IMR-90 (cell line): ENCODE measurements around the gene KIF13A. TPM values are rescaled to one million over a fixed set of nuclear protein-coding genes. Genes with fewer than 3 reads are reported as not detected.

Experiments used
- ATAC-seq: fragments of 200-7000 bp; cut with Tn5 transposase; 2 replicates; pipeline ENCODE4 v1.9.1; 2020; ENCODE audit warnings: low read depth, mild to moderate bottlenecking, moderate library complexity
- BruUV-seq: library from RNA; stranded (reverse); fragments of 400-500 nt; replicated peaks from 2 replicates; lab custom pipeline; 2021; lab: Mats Ljungman, UMichigan
- CTCF ChIA-PET: fragments of 300-600 bp; formaldehyde crosslinking; extraction: SDS; loops from one replicate; lab custom pipeline; 2021; ENCODE audit warnings: antibody characterized with exemption; lab: Yijun Ruan, JAX
- POLR2A ChIA-PET: fragments of 300-600 bp; sonication (Branson Sonifier 250); formaldehyde crosslinking; loops from one replicate; lab custom pipeline; 2022; ENCODE audit warnings: antibody characterized with exemption; ENCODE audit not compliant: unreplicated experiment; lab: Charles Lee
- DNase-seq: peaks from one replicate; pipeline ENCODE4 v3.0.0; 2013
- H2AFZ ChIP-seq: replicated peaks from 2 replicates; pipeline ENCODE3; 2013; ENCODE audit warnings: low read length, mild to moderate bottlenecking; ENCODE audit not compliant: poor library complexity
- H2AK5ac ChIP-seq: 2 replicates; pipeline ENCODE4 v1.6.1; 2013; ENCODE audit warnings: low read depth, low read length, inconsistent platforms
- H2AK9ac ChIP-seq: replicated peaks from 2 replicates; pipeline ENCODE3; 2013; ENCODE audit warnings: mild to moderate bottlenecking, low read depth, low read length, moderate library complexity; ENCODE audit not compliant: poor library complexity
- H2BK120ac ChIP-seq: 2 replicates; pipeline ENCODE4 v1.6.1; 2013; ENCODE audit warnings: low read depth, low read length, inconsistent platforms
- H2BK15ac ChIP-seq: 3 replicates; pipeline ENCODE4 v1.6.1; 2013; ENCODE audit warnings: low read depth, low read length, inconsistent platforms
- H2BK20ac ChIP-seq: 2 replicates; pipeline ENCODE4 v1.6.1; 2013; ENCODE audit warnings: low read depth, mild to moderate bottlenecking, inconsistent platforms, low read length, moderate library complexity
- H2BK5ac ChIP-seq: 2 replicates; pipeline ENCODE4 v1.6.1; 2013; ENCODE audit warnings: mild to moderate bottlenecking, low read depth, low read length, inconsistent platforms; ENCODE audit not compliant: poor library complexity, severe bottlenecking
- H3K14ac ChIP-seq: replicated peaks from 2 replicates; pipeline ENCODE4 v1.6.1; 2013; ENCODE audit warnings: low read depth, low read length, inconsistent platforms
- H3K18ac ChIP-seq: 2 replicates; pipeline ENCODE4 v1.6.1; 2013; ENCODE audit warnings: low read depth, low read length, control low read depth
- H3K23ac ChIP-seq: 2 replicates; pipeline ENCODE4 v1.6.1; 2013; ENCODE audit warnings: low read depth, low read length, inconsistent platforms
- H3K27ac ChIP-seq: 2 replicates; pipeline ENCODE4 v1.5.1; 2013; ENCODE audit warnings: mild to moderate bottlenecking, control low read depth, low read length; ENCODE audit not compliant: insufficient read depth
- H3K27me3 ChIP-seq: 2 replicates; pipeline ENCODE4 v1.6.1; 2013; ENCODE audit warnings: low read length; ENCODE audit not compliant: control insufficient read depth, insufficient read depth
- H3K36me3 ChIP-seq: 2 replicates; pipeline ENCODE4 v1.6.1; 2013; ENCODE audit warnings: low read length, mixed read lengths; ENCODE audit not compliant: control insufficient read depth, insufficient read depth
- H3K4ac ChIP-seq: 2 replicates; pipeline ENCODE4 v1.6.1; 2013; ENCODE audit warnings: low read depth, low read length, inconsistent platforms
- H3K4me1 ChIP-seq: 2 replicates; pipeline ENCODE4 v1.6.1; 2013; ENCODE audit warnings: low read length, mixed read lengths; ENCODE audit not compliant: control insufficient read depth, insufficient read depth
- H3K4me2 ChIP-seq: 2 replicates; pipeline ENCODE4 v1.6.1; 2013; ENCODE audit warnings: low read depth, mild to moderate bottlenecking, control low read depth, low read length, moderate library complexity
- H3K4me3 ChIP-seq: 2 replicates; pipeline ENCODE4 v1.5.1; 2013; ENCODE audit warnings: low read depth, mild to moderate bottlenecking, control low read depth, low read length, moderate library complexity; ENCODE audit not compliant: insufficient read depth
- H3K56ac ChIP-seq: 2 replicates; pipeline ENCODE4 v1.6.1; 2013; ENCODE audit warnings: low read length, inconsistent platforms; ENCODE audit not compliant: insufficient read depth; ENCODE audit errors: extremely low read depth
- H3K79me1 ChIP-seq, 2 experiments: 2 replicates each; pipeline ENCODE4 v1.6.1; 2013; ENCODE audit warnings: low read length in 2 of 2, inconsistent platforms in 1 of 2, low read depth in 1 of 2
- H3K9ac ChIP-seq: 2 replicates; pipeline ENCODE4 v1.6.1; 2013; ENCODE audit warnings: low read depth, low read length, control low read depth
- H3K9me1 ChIP-seq: 2 replicates; pipeline ENCODE4 v1.6.1; 2013; ENCODE audit warnings: low read length, inconsistent platforms; ENCODE audit not compliant: insufficient read depth
- H3K9me3 ChIP-seq: 2 replicates; pipeline ENCODE4 v1.6.1; 2013; ENCODE audit warnings: low read length; ENCODE audit not compliant: control insufficient read depth, insufficient read depth
- H4K20me1 ChIP-seq: 2 replicates; pipeline ENCODE4 v1.6.1; 2013; ENCODE audit warnings: low read length, inconsistent platforms; ENCODE audit not compliant: insufficient read depth
- H4K5ac ChIP-seq: 2 replicates; pipeline ENCODE4 v1.6.1; 2013; ENCODE audit warnings: mild to moderate bottlenecking, low read depth, low read length, control low read depth
- H4K8ac ChIP-seq, 2 experiments: 2 replicates each; pipeline ENCODE4 v1.6.1; 2013; ENCODE audit warnings: low read depth in 2 of 2, low read length in 2 of 2, control low read depth in 1 of 2, inconsistent platforms in 1 of 2
- H4K91ac ChIP-seq: 2 replicates; pipeline ENCODE4 v1.6.1; 2013; ENCODE audit warnings: low read depth, low read length, inconsistent platforms; ENCODE audit not compliant: insufficient read depth
- BHLHE40 ChIP-seq: fragments of 150-350 bp; IDR thresholded peaks from 2 replicates; pipeline ENCODE4 v1.6.1; 2016; ENCODE audit warnings: mild to moderate bottlenecking, low read depth, low read length
- CEBPB ChIP-seq: IDR thresholded peaks from 2 replicates; pipeline ENCODE4 v1.6.1; 2012; ENCODE audit warnings: low read depth, low read length, improper control_type of control experiment
- CHD1 ChIP-seq: IDR thresholded peaks from 2 replicates; pipeline ENCODE4 v1.6.1; 2012; ENCODE audit warnings: low read depth, low read length, improper control_type of control experiment
- CTCF ChIP-seq: conservative IDR thresholded peaks from 2 replicates; pipeline ENCODE4 v1.5.1; 2012; ENCODE audit warnings: mild to moderate bottlenecking, low read depth, low read length, improper control_type of control experiment
- FOS ChIP-seq: fragments of 150-350 bp; IDR thresholded peaks from 2 replicates; pipeline ENCODE4 v1.6.1; 2016; ENCODE audit warnings: low read depth, low read length
- MAFK ChIP-seq: IDR thresholded peaks from 2 replicates; pipeline ENCODE4 v1.6.1; 2012; ENCODE audit warnings: low read depth, low read length, improper control_type of control experiment
- MAZ ChIP-seq: IDR thresholded peaks from 2 replicates; pipeline ENCODE4 v1.6.1; 2012; ENCODE audit warnings: low read depth, mild to moderate bottlenecking, low read length, improper control_type of control experiment, moderate library complexity, borderline replicate concordance
- NFE2L2 ChIP-seq: fragments of 150-350 bp; IDR thresholded peaks from 2 replicates; pipeline ENCODE4 v1.6.1; 2016; ENCODE audit warnings: low read depth, mild to moderate bottlenecking, low read length
- POLR2A ChIP-seq: IDR thresholded peaks from 2 replicates; pipeline ENCODE4 v1.6.1; 2012; ENCODE audit warnings: mild to moderate bottlenecking, low read depth, low read length
- RAD21 ChIP-seq: IDR thresholded peaks from 2 replicates; pipeline ENCODE4 v1.6.1; 2012; ENCODE audit warnings: low read length, improper control_type of control experiment
- RCOR1 ChIP-seq: IDR thresholded peaks from 2 replicates; pipeline ENCODE4 v1.6.1; 2012; ENCODE audit warnings: mild to moderate bottlenecking, low read length, improper control_type of control experiment; ENCODE audit not compliant: insufficient replicate concordance
- RFX5 ChIP-seq: IDR thresholded peaks from 2 replicates; pipeline ENCODE4 v1.8.0; 2012; ENCODE audit warnings: low read depth, mild to moderate bottlenecking, low read length, moderate library complexity
- SMC3 ChIP-seq: fragments of 150-350 bp; IDR thresholded peaks from 2 replicates; pipeline ENCODE4 v1.6.1; 2016; ENCODE audit warnings: low read depth, mild to moderate bottlenecking, antibody characterized with exemption, low read length, moderate library complexity
- USF2 ChIP-seq: fragments of 150-350 bp; IDR thresholded peaks from 2 replicates; pipeline ENCODE4 v1.6.1; 2017; ENCODE audit warnings: mild to moderate bottlenecking, antibody characterized with exemption, low read length, low read depth
- WGBS, 2 experiments: methylation state at CpG; one replicate each; pipeline versions ENCODE4 v1.1.5 to v1.1.7; 2013; ENCODE audit warnings: missing lambda C conversion rate in 2 of 2; ENCODE audit not compliant: insufficient read length in 1 of 2; ENCODE audit errors: extremely low coverage in 2 of 2; 5-methylcytosine and 5-hydroxymethylcytosine counted together
- dilution Hi-C: fragments of 300-500 bp; cut with HindIII; formaldehyde crosslinking; loops from one replicate; pipeline ENCODE4 v1.14.3; 2018; ENCODE audit warnings: low sequenced_read_pairs; ENCODE audit not compliant: unreplicated experiment
- in situ Hi-C: fragments of 300-500 bp; cut with MboI; formaldehyde crosslinking; loops from 3 replicates; pipeline ENCODE4 v1.14.3; 2019; ENCODE audit warnings: low sequenced_read_pairs, inconsistent platforms, mixed read lengths
- intact Hi-C: fragments of 100-400 bp; cut with micrococcal nuclease; formaldehyde crosslinking; loops from 2 replicates; pipeline ENCODE4 v1.10.0; 2022
- polyA plus RNA-seq, 3 experiments: library from polyadenylated mRNA; depleted of rRNA; stranded (reverse); fragments of >200 nt; gene quantifications; 2 replicates each; pipeline ENCODE4 v1.2.3, GENCODE V29; 2012; ENCODE audit warnings: low replicate concordance in 1 of 3
- total RNA-seq: library from RNA; depleted of rRNA; stranded (reverse); fragments of >200 nt; gene quantifications from 2 replicates; pipeline ENCODE4 v1.2.3, GENCODE V29; 2012
- TF ChIP-seq, protein P1 (sequence below): fragments of 150-350 bp; IDR thresholded peaks from 2 replicates; pipeline ENCODE4 v1.6.1; 2016; ENCODE audit warnings: low read depth, mild to moderate bottlenecking, low read length, moderate library complexity, borderline replicate concordance

The KIF13A gene
- total and polyA plus RNA-seq, 2 of the 4 experiments (the other 2 are of a cell fraction) = 23.3 to 51.8 TPM

- TF ChIP-seq RCOR1 = no peak
- no peak for TF ChIP-seq BHLHE40
- no peak for TF ChIP-seq CHD1
These were observed 112.7 kb downstream of the KIF13A start (continued) for GRCh38 chr6:17874753-17875152.

GRCh38 chr6:17872908-17873307 is 114.5 kb downstream of the KIF13A start:
- H3K4me2 ChIP-seq = no peak overlapping the region
- H3K18ac ChIP-seq = no peak overlapping the region
- H2AFZ ChIP-seq = no peak overlapping the region
- no peak overlapping the region for H3K4ac ChIP-seq
- no peak overlapping the region for H3K14ac ChIP-seq
- H2BK120ac ChIP-seq = no peak overlapping the region
- intact Hi-C loops (no loop called here), in situ Hi-C loops (no loop called here), dilution Hi-C loops (no loop called here)
- H3K9ac ChIP-seq = no peak overlapping the region
- H3K27me3 ChIP-seq = no peaks in the 10 kb centered on the region
- H2AK9ac ChIP-seq = no peak overlapping the region
- H4K8ac ChIP-seq = no peak overlapping the region
- H3K9me3 ChIP-seq = no peaks in the 10 kb centered on the region
- no peak overlapping the region for H4K91ac ChIP-seq
- no CpG with 5 or more reads among the region's 2 CpGs for WGBS, 2 experiments
- ChIA-PET POLR2A (no interaction called here), CTCF (no interaction called here)
- H3K56ac ChIP-seq = no peak overlapping the region
- no peak overlapping the region for H3K23ac ChIP-seq
- H3K79me1 ChIP-seq = peaks cover 23 to 48% of the 10 kb centered on the region in 2 experiments
- H3K4me1 ChIP-seq = peaks cover 9% of the 10 kb centered on the region
- H2BK20ac ChIP-seq = no peak overlapping the region
- no peaks in the 10 kb centered on the region for H3K36me3 ChIP-seq
- no peak overlapping the region for H2BK5ac ChIP-seq
- peaks cover 5% of the 10 kb centered on the region; the same call in 1 of the 2 replicates for H3K9me1 ChIP-seq
- DNase-seq (no peak), ATAC-seq (no peak)
- no peak overlapping the region for H3K4me3 ChIP-seq
- H2AK5ac ChIP-seq = no peak overlapping the region
- no peak overlapping the region for H3K27ac ChIP-seq
- H2BK15ac ChIP-seq = no peak overlapping the region
- no peaks in the 10 kb centered on the region; the same call in 1 of the 2 replicates for H4K20me1 ChIP-seq
- H4K5ac ChIP-seq = no peak overlapping the region
- no TSS peak for BruUV-seq
- TF ChIP-seq FOS (no peak), CHD1 (no peak), USF2 (no peak), CTCF (no peak), NFE2L2 (no peak), RAD21 (no peak), CEBPB (no peak), MAZ (no peak), POLR2A (no peak), MAFK (no peak), RCOR1 (no peak), RFX5 (no peak), SMC3 (no peak), BHLHE40 (no peak)
- TF ChIP-seq, protein P1, sequence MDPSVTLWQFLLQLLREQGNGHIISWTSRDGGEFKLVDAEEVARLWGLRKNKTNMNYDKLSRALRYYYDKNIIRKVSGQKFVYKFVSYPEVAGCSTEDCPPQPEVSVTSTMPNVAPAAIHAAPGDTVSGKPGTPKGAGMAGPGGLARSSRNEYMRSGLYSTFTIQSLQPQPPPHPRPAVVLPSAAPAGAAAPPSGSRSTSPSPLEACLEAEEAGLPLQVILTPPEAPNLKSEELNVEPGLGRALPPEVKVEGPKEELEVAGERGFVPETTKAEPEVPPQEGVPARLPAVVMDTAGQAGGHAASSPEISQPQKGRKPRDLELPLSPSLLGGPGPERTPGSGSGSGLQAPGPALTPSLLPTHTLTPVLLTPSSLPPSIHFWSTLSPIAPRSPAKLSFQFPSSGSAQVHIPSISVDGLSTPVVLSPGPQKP = no peak
